Activated gamma-delta T cell treated with Interleukin-2 at 50 U/mL for 16 hours (primary cell): Measurements from ENCODE around the gene CLEC11A.

Source experiments
- DNase-seq: peaks from one replicate; pipeline ENCODE4 v3.0.0-alpha.2; 2020

The CLEC11A gene, protein sequence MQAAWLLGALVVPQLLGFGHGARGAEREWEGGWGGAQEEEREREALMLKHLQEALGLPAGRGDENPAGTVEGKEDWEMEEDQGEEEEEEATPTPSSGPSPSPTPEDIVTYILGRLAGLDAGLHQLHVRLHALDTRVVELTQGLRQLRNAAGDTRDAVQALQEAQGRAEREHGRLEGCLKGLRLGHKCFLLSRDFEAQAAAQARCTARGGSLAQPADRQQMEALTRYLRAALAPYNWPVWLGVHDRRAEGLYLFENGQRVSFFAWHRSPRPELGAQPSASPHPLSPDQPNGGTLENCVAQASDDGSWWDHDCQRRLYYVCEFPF

DNA sequence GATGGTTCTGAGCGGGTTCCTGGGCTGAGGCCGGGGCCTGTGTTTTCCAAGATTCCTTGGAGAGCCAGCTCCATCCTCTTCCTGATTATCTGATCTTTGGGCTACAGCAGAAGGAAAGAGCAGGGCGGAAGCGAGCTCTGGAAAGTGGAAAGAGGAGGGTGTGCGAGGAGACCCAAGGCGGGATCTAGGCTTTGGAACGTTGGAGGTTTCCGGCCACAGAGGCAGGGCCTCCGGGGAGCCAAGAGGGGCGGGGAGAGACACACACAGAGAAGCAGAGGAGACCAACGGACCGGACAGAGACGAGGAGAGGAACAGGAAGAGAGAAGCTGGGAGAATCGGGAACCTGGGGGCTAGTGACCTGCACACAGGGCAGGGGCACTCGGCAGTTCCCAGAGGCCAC is at the start of gene CLEC11A:
CLEC11A (plus strand) TSS at position 296 of the 400 bp plus-strand sequence. CDS start 162 bp downstream, outside the sequence.
- DNase-seq, result no peak

DNA sequence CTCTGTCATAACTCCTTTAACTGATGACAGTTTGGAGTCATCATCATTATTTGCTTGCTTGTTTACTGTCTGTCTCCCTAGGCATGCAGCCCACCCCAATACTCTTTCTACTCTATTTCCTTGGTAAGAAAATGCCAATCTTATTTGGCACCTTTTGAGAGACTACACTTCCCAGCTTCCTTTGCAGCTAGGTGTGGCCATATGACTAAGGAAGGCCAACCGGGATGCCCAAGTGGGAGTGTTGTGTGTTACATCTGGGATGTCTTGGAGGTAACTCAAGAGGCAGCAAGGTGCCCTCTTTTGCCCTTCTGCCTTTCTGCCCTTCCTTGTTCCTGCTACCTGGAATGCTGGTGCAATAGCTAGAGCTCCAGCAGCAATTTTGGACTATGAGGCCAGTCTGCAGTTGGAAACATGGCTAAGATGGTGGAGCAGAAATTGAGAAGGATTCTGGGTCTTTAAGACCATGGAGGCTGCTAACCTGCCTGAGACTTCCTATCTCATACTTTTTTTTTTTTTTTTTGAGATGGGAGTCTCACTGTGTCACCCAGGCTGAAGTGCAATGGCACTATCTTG is 46.5 kb upstream of the CLEC11A start:
- DNase-seq, result no peak

DNA sequence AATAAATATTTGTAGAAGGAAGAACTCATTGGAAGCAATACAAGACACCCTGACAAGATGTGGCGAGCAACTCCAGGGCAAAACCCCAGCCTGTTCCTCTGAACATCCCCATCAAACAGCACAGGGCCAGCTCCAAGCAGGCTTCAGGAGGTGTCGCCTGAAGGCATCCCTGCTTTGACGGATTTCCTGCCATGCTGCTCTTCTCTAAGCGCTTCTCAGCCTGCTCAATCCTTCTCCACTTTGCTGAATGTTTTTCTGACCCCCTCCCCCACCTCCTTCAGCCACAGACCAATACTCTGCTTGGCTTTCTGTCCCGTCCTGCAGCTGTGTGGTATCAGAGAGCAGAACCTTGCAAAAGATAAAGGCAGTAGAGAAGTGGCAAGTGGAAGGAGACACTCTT is 45.5 kb upstream of the CLEC11A start:
- no peak for DNase-seq

DNA sequence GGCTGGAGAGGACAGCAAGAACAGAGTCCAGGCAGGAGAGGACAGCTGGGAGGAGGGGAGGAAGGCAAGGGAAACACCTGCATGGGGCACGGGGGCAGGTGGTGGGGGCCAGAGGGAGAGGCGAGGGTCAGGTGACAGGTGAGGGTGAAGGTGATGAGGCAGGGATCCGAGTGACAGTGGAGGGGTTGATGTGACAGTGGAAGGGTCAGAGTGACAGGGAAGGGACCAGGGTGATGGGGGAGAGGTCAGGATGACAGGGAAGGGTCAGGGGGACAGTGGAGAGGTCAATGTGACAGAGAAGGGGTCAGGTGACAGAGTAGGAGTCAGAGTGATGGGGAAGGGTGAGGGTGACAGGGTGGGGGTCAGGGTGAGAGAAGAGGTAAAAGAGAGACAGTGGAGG is 44.8 kb upstream of the CLEC11A start:
- no peak for DNase-seq

DNA sequence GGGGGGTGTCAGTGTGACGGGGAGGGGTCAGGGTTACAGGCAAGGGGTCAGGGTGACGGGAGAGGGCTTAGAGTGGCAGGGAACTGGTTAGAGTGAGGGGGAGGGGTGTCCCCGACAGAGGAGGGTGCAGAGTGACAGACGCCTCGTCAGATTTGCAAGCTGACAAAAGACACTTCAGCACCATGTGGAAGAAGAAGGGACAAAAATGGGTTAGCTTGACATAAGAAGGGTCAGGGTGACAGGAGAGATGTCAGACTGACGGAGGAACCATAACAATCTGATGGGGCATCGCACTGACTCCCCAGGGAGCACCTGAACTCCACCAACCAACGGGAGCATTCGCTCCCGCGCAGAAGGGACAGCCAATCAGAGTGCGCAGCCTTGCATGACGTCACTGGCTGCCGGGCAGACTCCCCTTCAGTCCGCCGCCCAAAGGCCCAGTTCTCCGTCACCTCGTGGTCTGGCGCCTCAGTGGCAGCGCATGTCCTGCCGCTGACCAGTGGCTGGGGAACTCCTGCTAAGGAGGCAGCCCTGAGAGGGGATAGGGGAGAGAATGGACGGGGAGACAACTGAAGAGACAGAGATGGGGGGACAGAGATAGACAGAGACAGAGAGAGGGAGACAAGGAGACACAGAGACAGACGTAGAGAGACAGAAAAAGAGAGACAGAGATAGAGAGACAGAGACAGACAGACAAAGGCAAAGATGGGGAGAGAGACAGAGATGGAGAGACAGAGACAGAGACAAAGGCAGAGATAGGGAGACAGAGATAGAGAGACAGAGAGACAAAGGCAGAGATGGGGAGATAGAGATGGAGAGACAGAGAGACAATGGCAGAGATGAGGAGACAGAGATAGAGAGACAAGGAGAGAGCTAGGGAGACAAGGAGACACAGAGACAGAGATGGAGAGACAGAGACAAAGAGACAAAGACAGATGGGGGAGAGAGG is 43.7 kb upstream of the CLEC11A start:
- DNase-seq, result peak; percentile 64

DNA sequence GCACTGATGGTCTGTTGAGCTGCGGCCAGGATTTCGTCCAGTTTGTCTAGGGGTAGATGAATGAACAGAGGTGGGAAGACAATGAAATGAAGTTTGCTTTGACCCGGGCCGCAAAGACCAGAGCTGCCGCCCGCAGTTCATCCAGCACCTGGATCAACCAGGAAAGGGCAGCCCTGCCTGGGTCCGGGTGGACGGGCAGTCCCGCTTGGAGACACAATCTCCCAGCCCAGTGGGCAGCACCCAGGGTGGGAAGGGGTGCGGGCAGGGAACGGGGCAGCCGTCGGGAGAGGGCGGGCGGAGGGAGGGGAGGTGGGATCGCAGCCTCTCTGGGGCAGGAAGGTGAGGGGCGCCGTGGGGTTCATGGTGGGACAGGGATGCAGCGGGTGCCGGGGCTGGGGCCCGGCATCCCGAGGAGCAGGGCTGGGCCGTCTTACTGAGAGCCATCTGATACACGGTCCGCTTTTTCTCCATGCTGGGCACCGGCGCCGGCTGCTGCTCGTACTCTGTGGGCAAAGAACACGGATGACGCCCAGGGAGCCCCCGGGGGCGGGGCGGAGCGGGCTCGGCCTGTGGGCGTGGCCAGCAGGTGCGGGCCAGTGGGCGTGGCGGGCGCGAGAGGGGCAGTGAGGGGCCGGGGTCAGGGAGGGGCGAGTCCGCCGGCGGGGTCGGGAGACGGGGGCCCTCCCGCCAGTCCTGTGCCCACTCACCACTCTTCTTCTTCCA is 36.7 kb upstream of the CLEC11A start:
- no peak for DNase-seq

DNA sequence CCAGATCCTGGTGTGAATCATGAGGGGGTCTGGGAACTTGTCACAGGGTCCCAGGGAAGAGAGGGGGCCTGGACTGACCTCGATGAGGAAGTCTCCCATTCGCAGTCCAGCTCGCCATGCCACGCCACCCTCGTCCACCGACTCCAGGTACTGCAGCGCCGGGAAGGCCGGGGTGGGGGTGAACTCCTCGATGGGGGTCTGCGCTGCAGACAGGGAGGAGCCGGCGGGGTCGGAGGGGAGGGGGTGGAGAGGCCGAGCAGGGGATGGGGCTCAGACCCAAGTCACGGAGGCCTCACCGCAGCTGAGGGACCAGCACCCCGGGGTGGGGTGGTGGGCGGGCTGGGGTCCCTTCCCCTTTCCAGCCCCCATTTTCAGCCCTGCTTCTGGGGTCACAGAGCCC is 34.4 kb upstream of the CLEC11A start:
- no peak for DNase-seq

DNA sequence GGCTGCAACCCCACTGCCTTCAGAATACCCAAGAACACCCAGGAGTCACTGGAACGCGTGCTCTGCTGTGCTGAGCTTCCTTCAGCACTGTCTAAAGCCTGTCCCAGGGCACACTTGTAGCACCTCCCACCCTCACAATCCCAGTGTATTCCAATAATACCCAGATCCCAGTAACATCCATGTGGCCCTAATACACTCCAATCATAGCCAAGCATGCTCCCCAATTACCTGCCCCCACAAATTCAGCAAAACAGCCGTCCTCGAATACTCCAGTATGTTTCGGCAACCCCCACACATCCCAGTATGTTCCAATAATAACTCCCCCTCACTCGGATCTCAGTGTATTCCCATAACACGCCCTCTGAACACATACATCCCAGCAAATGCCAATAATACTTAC is 32.7 kb upstream of the CLEC11A start:
- no peak for DNase-seq

DNA sequence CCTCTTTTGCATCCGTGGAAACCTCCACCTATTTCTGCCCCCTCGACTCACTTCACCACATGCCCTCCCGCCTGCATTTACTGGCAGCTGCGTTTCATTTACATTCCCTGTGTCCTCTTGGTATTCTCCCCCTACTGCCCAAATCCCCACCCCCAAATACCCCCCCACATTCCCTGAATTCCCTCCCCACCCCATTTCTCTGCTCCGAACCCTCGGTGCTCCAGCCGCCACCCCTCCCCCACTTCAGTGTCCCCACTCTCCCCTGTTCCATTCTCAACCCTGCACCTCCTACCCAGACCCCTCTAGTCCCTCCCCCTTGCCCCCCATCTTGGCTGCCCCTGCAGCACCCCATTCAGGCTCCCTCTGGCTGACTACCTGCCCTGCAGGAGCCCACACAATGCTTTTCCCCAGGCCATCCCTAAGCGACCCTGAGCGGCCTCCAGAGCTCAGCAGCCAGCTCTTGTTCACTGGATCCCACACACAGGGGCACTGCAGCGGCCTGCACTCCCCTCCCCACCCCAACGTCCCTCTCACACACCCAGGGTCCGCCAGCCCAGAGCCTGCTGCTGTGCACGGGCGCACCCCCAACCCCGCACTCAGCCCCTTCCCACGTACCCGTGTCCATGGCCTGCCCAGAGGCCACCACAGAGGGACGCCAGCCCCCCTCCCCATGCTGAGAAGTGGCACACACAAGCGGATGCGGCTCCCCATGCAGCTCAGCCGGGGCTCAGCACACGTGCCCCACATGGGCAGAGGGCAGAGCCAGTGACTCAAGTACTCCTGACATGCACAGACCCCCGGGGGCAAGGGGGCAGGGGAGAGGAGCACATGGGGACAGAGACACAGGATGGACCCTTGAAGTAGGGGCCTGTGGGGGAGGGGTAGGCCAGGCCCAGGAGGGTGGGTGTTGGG is 29.8 kb upstream of the CLEC11A start:
- DNase-seq, result no peak

DNA sequence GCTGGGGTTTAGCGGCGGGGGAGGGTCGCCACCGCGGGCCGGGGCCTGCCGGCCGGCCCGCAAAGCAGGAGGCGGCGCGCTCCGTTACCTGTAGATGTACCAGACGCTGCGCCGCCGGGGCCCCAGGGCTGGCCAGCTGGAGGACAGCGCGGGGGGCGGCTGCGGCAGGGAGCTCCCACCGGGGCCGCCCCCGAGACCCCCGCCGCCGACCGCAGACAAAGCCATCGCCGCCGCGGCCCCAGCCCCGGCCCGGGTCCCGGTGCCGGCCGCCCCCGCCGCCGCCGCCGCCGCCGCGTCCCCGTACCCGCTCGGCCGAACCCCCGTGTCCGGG is 28.4 kb upstream of the CLEC11A start:
- no peak for DNase-seq

DNA sequence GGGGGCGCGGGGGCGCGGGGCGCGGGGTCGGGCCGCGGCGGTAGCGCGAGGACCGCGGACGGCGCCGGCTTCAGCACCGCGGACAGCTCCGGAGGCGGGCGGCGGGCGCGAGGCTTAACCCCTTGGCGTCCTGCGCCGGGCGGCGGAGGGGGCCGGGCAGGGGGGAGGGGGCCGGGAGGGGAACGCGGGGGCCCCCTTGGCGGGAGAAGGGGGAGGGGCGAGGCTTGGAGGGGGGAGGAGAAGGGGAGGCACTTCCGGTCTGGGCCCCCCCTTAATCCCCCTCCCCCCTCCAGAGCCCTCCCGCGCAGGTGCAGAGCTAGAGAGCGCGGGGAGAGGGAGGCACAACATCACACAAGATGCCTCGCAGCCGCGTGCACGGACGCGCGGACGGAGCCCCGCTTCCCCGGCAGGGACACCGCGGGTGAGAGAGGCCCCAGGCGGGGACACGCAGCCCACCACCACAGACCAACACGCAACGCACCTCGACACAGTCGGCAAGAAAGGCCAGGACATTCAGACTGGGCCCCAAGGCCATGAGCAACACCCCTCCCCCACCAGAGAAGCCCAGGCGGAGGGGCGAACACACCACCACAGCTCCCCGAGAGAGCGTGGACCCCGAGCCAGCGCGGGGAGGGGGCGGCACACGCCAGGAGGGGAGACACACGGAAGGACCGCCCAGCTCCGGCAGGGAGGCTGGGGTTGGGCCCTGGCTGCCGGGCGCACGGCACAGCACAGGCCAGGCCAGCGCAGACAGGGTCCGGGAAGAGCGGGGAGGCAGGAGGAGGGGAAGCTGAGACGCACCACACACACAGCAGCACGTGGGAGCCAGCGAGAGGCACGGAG is 27.7 kb upstream of the CLEC11A start:
- peak; percentile 17 for DNase-seq

DNA sequence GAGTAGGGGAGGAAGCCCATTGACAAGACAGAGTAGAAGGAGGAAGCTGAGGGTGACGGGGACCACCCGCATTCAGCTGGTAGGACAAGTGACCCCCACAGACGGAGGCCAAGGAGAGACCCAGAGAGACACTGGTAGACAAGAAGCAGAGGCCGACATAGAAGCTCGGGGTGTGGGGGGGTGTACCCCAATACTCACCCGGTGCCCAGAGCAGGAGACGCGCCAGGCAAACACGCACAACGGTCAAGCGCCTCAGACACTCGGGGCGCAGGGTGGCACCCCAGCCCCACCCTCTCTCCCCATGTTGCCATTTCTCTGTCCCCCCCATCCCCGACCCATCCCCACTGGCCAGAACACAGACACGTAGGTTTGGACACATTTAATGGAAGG is 27.1 kb upstream of the CLEC11A start:
- DNase-seq, result no peak

DNA sequence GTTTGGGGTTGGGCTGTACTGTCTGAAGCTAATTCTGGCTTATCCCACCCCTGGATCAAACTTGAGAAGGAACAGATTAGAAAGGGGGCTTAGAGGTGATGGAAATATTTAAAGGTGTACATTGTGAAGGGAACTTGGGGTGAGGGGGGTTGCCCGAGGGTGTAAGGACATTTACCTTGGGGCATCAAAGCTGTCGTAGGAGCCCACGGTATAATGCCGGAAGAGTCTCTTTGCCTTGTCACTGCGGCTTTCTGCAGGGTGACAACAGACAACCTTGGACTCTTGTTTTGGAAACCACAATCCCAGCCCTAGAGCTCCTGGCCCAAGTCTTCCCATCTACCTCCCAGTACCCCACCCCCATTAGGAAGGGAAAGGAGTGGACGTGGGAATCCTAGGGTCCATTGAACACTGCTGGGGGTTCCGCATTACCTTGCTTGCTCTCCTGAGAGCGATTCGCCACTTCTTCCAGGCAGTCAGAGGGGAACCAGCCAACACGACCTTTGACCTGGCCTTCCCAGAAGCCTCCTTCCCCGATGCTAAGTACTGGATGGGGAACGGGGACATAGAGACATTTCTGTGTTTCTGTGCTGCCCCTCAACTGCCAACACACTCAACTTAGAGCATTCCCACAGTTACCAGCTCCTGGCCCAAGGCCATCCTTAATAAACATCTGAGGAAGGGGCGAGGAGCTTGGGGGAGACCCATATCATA is 25.6 kb upstream of the CLEC11A start:
- DNase-seq, result no peak

DNA sequence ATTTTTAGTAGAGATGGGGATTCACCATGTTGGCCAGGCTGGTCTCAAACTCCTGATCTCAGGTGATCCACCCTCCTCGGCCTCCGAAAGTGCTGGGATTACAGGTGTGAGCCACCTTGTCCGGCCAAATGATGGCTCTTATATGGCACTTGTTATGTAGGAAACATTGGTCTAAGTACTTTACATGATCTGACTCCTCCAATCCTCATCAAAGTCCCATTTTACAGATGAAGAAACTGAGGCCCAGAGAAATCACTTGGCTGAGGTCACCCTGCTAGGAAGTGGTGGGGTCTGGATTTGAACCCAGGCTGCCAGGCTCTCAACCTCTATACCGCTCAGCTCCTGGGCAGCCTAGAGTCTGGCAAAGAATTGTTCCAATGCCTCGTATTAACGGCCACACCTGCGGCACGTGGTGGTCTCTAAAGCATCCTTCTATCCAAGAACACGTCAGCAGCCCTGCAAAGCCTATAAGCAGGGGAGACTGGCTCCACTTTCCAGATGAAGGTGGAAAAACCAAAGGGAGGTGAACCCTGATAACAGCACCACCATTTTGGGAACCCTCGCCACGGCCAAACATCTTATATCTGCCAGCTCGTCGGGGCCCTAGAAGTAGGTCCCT is 21.7 kb upstream of the CLEC11A start:
- no peak for DNase-seq

DNA sequence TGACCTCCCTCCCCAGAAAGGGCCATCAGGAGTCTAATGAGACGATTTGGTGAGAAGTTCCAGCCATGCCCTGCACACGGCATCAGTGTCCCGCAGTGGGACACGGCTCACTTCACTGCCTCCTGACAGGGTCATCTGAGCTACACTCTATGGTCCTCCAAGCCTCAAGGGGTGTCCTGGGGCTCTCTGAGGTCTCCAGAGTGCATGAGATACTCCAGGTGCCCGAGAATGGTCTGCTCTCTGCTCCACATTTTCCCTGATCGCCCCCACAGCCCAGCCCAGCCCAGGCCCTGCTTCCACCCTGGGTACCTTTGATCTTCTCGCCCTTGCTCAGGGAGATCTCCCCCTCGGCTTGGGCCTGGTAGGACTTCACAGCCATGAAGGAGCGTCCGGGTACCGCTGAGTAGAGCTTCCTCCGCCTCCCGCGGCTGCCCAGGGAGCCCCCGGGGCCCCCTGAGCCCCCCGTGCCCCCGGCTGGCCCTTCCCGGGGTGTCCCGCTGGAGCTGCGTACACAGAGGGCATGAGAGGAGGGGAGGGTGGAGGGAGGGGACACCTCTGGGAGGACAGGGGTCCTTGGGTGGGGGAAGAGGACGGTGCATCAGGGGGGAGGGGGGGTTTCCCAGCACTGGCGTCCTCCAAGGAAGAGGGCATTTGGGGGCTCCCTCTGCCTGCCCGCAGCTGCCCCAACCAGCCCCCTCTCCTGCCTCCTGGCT is 20.9 kb upstream of the CLEC11A start:
- no peak for DNase-seq

DNA sequence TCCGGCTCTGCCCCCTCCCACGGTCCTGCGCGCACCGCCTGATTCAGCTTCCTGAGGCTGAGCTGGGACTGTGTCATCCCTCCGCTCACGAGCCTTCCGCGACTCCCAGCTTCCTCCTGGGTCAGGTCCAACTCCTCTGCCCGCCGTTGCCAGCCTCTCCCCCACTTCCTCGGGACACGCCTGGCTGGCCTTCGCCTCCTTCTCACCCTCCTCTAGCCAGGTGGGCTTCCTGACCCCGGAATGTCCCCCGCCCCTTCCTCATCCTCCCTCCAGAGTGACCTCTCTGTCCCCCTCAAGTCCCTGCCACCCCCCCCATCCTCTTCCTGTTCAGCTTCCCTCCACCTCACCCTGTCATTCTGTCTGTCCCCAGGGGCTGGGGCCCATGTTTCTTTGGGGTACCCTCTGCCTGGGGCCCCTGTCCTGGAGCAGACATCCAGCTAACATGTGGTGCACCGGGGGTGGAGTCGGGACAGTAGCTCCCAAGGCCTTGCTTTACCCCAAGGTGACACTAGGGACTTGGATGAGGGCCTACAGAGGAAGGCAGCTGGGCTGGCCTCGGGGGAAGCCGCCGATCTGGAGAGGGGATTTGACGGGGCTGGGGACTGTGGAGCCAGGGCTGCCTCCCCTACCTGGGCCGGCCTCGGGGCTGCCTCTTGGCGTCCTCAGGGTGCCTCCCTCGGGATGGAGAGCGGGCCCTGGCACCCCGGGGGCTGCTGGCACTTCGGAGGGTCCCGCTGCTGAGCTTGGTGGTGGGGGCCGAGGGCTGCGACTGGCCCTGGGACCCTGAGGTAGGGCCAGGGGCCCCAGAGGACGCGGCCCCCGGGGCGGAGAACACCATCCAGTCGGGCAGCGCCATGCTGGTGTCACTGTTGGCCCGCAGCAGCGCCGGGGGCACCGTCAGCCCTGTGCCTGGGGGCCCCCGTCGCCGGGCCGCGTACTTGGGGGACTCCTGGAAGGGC is 20.0 kb upstream of the CLEC11A start:
- no peak for DNase-seq

DNA sequence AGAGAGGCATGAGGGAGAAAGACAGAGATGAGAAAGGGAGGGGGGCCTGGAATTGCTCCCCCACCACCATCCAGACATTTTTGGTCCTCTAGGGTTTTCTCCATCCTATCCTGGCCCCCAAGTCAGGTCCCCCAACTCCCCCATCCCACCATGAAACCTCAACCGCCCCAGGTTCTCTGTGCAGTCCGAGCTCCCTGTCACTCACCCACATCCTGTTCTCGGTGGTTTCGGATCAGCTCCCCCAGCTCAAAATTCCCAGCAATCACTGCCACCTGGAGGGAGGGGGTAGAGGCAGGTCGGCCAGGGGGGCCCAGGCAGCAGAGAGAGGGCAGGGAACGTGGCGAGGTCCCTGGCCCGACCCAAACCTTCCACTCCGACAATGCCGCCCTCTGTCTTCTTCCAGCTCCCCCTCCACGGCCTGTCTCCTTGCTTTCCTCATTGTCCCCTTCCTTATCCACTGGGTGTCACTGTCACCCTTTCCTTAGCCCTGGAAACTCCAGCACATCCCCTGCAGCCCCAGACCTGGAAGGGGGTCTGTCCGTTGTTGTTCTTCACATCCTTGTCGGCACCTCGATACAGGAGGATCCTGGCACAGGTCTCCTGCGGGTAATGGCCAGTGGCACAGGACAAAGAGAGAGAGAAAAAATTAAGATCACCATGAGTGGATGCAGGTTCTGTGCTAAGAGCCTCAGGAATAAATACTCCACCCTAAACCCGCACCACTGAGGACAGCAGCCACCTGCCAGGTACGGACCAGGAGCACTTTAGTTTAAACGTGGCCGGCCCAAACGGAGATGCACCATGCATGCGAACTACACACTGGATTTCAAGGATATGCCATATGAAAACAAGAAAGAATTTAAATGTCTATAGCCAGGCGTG is 19.0 kb upstream of the CLEC11A start:
- no peak for DNase-seq
